Measurements from ENCODE around the gene KCTD17. TPM values are rescaled to one million over a fixed set of nuclear protein-coding genes. Genes with fewer than 3 reads are reported as not detected.

The KCTD17 gene
- polyA plus RNA-seq, 3 donors, result 8.4 to 40.0 (median 9.0) TPM

- no peaks in the 10 kb centered on the region for H3K9me3 ChIP-seq (replicated peaks in 1 of 2; ENCODE audit: control insufficient read depth in 1 of 2, insufficient read depth in 1 of 2, low read length in 2 of 2)
- no peak overlapping the region for H3K27ac ChIP-seq (ENCODE audit: low read depth in 1 of 2, low read length in 2 of 2)
- peaks cover 4 to 9% of the 10 kb centered on the region in 2 donors for H3K4me1 ChIP-seq (ENCODE audit: control insufficient read depth in 1 of 2, insufficient read depth in 2 of 2, low read length in 2 of 2)
- no peak overlapping the region for H2AFZ ChIP-seq (ENCODE audit: insufficient read depth, low read depth, low read length, poor library complexity, severe bottlenecking)
- H3K4me3 Mint-ChIP-seq, result no peak overlapping the region
- TF ChIP-seq, protein P1, sequence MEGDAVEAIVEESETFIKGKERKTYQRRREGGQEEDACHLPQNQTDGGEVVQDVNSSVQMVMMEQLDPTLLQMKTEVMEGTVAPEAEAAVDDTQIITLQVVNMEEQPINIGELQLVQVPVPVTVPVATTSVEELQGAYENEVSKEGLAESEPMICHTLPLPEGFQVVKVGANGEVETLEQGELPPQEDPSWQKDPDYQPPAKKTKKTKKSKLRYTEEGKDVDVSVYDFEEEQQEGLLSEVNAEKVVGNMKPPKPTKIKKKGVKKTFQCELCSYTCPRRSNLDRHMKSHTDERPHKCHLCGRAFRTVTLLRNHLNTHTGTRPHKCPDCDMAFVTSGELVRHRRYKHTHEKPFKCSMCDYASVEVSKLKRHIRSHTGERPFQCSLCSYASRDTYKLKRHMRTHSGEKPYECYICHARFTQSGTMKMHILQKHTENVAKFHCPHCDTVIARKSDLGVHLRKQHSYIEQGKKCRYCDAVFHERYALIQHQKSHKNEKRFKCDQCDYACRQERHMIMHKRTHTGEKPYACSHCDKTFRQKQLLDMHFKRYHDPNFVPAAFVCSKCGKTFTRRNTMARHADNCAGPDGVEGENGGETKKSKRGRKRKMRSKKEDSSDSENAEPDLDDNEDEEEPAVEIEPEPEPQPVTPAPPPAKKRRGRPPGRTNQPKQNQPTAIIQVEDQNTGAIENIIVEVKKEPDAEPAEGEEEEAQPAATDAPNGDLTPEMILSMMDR (IDR thresholded peaks at IDR 0.05), result no peak
- H3K9me3 Mint-ChIP-seq, result peaks cover 0 to 3% (median 0%) of the 10 kb centered on the region in 7 donors
- peaks cover 0 to 14% of the 10 kb centered on the region in 2 donors for H3K27me3 ChIP-seq (ENCODE audit: control insufficient read depth in 2 of 2, insufficient read depth in 2 of 2, low read length in 2 of 2)
- no peak overlapping the region for H3K4me3 ChIP-seq (replicated peaks in 1 of 3; ENCODE audit: low read depth in 2 of 3, low read length in 3 of 3)
- H3K36me3 Mint-ChIP-seq, result no peaks in the 10 kb centered on the region
- peaks cover 18% of the 10 kb centered on the region for H3K4me1 Mint-ChIP-seq
- 66% methylated on average over 13 of the region's 17 CpGs for WGBS (ENCODE audit: insufficient coverage)
- intact Hi-C loops (cut with micrococcal nuclease), result loop anchor here (5.0 kb wide), 2 partner anchors 122 to 382 kb away; no protein-coding TSS in a partner anchor
- H3K9ac ChIP-seq (ENCODE audit: insufficient read depth, low read length, poor library complexity, severe bottlenecking), result no peak overlapping the region
- no peaks in the 10 kb centered on the region for H3K36me3 ChIP-seq (replicated peaks in 1 of 2; ENCODE audit: control insufficient read depth in 1 of 2, insufficient read depth in 2 of 2, low read length in 2 of 2)
- DNase-seq, result no peak
- no peaks in the 10 kb centered on the region for H3K79me2 ChIP-seq (ENCODE audit: insufficient read depth, low read length)
- H3K27ac Mint-ChIP-seq, result no peak overlapping the region
- H4K20me1 ChIP-seq (ENCODE audit: insufficient read depth, low read length), result no peaks in the 10 kb centered on the region
- H3K4me2 ChIP-seq (replicated peaks; ENCODE audit: extremely low read depth, low read length, poor library complexity, severe bottlenecking), result no peak overlapping the region
- H3K27me3 Mint-ChIP-seq (ENCODE audit: low read depth in 3 of 3), result peaks cover 8 to 14% (median 13%) of the 10 kb centered on the region in 3 donors
These were observed 23.5 kb downstream of the KCTD17 start for GRCh38 chr22:37075046-37075445.

DNA sequence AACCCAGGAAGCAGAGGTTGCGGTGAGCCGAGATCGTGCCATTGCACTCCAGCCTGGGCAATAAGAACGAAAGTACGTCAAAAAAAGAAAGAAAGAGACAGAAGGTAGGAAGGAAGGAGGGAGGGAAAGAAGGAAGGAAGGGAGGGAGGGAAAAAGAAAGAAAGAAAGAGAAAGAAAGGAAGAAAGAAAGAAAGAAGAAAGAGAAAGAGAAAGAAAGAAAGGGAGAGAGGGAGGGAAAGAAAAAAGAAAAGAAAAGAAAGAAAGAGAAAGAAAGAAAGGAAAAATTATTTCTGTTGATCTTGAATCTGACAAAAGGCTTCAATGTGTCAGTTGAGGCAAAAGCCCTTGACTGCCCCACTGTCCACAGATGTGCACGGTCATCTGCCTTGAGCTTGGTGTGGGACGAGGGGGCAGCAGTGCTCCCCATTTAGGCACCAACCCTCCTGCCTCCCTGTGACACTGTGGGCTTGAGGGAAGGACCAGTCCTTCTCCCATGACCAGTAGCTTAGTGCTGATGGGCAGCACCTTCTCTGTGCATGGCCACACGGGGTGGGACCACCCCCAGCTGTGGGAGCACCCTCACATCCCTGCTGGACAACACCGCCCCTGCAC, 24.4 kb downstream of the KCTD17 start:
- Histone ChIP-seq H3K9me3 (replicated peaks in 1 of 2; ENCODE audit: control insufficient read depth in 1 of 2, insufficient read depth in 1 of 2, low read length in 2 of 2) (no peaks in the 10 kb centered on the region), H3K4me3 (replicated peaks in 1 of 3; ENCODE audit: low read depth in 2 of 3, low read length in 3 of 3) (no peak overlapping the region), H4K20me1 (ENCODE audit: insufficient read depth, low read length) (no peaks in the 10 kb centered on the region), H3K27me3 (ENCODE audit: control insufficient read depth in 2 of 2, insufficient read depth in 2 of 2, low read length in 2 of 2) (peaks cover 0 to 9% of the 10 kb centered on the region in 2 donors), H3K4me2 (replicated peaks; ENCODE audit: extremely low read depth, low read length, poor library complexity, severe bottlenecking) (no peak overlapping the region), H3K79me2 (ENCODE audit: insufficient read depth, low read length) (no peaks in the 10 kb centered on the region), H3K4me1 (ENCODE audit: control insufficient read depth in 1 of 2, insufficient read depth in 2 of 2, low read length in 2 of 2) (peaks cover 5 to 10% of the 10 kb centered on the region in 2 donors), H3K27ac (ENCODE audit: low read depth in 1 of 2, low read length in 2 of 2) (no peak overlapping the region), H3K9ac (ENCODE audit: insufficient read depth, low read length, poor library complexity, severe bottlenecking) (no peak overlapping the region), H2AFZ (ENCODE audit: insufficient read depth, low read depth, low read length, poor library complexity, severe bottlenecking) (no peak overlapping the region), H3K36me3 (replicated peaks in 1 of 2; ENCODE audit: control insufficient read depth in 1 of 2, insufficient read depth in 2 of 2, low read length in 2 of 2) (no peaks in the 10 kb centered on the region)
- TF ChIP-seq, protein P1 (IDR thresholded peaks at IDR 0.05), result no peak
- intact Hi-C loops (cut with micrococcal nuclease), result loop anchor here (5.0 kb wide), 2 partner anchors 121 to 381 kb away; no protein-coding TSS in a partner anchor
- Mint-ChIP-seq H3K4me3 (peak overlapping the region in 1 of 2 donors; percentile 58), H3K9me3 (peaks cover 0 to 3% (median 0%) of the 10 kb centered on the region in 7 donors), H3K27ac (no peak overlapping the region), H3K36me3 (no peaks in the 10 kb centered on the region), H3K4me1 (peaks cover 18% of the 10 kb centered on the region), H3K27me3 (ENCODE audit: low read depth in 3 of 3) (peaks cover 7% of the 10 kb centered on the region in 3 donors)
- no peak for DNase-seq
- WGBS (ENCODE audit: insufficient coverage), result 91% methylated on average over 6 of the region's 9 CpGs
